GM18907 (cell line): Measurements from ENCODE around the gene TIGD1.
"Not testable (repeated sequence)": the region's sequence is repeated elsewhere in the genome, so short reads cannot be mapped to it uniquely, and the experiment has no call there.

Experiments used
- ATAC-seq: cut with Tn5 transposase; IDR thresholded peaks from one replicate; pipeline ENCODE4 v1.9.1; 2021; ENCODE audit warnings: mild to moderate bottlenecking, moderate library complexity; ENCODE audit not compliant: unreplicated experiment

The TIGD1 gene

GRCh38 chr2:232571026-232571474 is 20.7 kb upstream of the TIGD1 start:
- ATAC-seq, result no peak

GRCh38 chr2:232570481-232570880 is 20.1 kb upstream of the TIGD1 start:
- ATAC-seq, result not testable (repeated sequence)

DNA sequence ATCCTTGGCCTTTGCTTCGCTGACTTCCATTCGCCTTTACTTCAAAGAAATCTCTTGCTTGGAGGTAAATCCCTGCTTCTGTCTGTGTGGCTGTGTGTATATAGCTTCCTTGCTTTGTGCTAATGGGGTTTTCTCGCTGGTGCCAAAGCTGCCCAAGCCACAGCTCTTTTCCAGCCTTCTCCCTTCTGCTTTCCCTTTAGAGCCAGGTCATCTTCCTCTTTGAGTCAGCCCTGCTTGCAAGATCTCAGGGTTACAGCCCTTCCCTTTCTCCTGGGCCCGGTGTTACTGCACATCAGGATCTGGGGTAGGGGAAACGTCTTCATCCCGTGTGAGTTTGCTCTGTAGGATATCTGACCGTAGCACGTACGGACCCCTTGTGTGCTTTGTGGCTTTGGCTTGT is 19.2 kb upstream of the TIGD1 start:
- ATAC-seq, result no peak

GRCh38 chr2:232568161-232568560 is 17.8 kb upstream of the TIGD1 start:
- no peak for ATAC-seq

DNA sequence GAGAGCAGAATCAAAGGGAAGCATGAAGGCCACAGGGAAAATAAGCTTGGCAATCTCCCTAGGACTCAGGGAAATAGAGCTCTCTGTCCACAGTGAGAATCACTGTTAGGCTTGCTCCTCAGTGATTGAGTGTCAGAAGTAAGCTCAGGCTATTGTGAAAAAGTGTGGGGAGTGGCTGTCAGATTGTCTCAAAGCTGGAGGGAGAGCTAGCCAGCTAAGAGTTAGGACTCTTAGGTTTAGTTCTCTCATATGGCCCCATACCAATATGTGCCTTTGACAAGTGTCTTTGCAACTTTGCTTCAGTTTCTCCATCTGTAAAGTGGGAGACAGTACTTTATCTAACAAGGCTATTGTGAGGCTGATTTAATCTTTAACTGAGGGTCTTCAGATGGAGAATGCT is 17.4 kb upstream of the TIGD1 start:
- no peak for ATAC-seq

GRCh38 chr2:232563580-232563979 is 13.2 kb upstream of the TIGD1 start:
- ATAC-seq, result no peak

DNA sequence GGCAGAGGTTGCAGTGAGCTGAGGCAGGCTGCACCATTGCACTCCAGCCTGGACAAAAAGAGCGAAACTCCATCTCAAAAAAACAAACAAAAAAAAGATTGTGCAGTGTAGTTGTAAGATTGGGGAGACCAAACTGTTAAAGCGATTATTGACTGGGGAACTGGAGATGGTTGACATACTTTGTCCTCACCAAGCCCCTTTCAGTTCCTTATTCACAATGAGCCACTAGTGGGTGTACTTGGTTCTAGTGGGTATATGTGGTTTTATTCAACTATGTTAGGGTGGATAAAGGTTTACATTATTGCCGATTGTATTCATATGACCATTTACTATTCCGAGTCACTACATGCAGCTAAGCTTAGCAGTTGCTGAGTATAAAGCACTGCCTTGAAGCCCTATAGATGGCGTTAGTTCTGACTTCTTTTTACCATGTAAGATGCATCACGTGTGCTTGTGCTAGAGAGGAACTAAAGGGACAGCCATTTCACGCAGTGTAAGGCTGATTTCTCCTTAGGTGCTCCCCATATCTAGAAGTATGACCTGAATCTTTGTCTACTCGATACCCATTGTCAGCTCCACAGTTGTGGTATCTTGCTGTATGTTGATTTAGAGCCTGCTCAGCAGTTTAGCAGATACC is 12.3 kb upstream of the TIGD1 start:
- no peak for ATAC-seq

GRCh38 chr2:232556426-232556825 is 6.1 kb upstream of the TIGD1 start:
- no peak for ATAC-seq

DNA sequence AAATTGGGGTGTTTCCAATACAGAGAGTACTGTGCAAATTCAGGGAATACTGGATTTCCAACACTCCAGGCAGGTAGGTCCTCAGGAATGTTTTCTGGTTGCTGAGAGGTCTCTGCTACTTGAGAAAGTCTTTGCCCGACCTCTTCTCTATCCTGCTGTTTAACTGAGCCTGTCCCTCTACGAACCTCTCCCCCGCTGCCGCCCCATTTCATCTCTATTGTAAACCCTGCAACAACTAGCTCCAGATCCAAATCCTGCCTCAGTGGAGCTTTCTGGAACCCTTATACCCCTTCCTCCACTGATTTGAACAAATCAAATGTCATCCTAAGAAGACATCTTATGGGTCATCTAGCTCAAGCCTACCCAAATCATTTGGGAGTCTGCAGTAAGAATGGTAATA is 1.4 kb upstream of the TIGD1 start:
- no peak for ATAC-seq

GRCh38 chr2:232551250-232551638 is 887 bp upstream of the TIGD1 start:
- ATAC-seq, result no peak

DNA sequence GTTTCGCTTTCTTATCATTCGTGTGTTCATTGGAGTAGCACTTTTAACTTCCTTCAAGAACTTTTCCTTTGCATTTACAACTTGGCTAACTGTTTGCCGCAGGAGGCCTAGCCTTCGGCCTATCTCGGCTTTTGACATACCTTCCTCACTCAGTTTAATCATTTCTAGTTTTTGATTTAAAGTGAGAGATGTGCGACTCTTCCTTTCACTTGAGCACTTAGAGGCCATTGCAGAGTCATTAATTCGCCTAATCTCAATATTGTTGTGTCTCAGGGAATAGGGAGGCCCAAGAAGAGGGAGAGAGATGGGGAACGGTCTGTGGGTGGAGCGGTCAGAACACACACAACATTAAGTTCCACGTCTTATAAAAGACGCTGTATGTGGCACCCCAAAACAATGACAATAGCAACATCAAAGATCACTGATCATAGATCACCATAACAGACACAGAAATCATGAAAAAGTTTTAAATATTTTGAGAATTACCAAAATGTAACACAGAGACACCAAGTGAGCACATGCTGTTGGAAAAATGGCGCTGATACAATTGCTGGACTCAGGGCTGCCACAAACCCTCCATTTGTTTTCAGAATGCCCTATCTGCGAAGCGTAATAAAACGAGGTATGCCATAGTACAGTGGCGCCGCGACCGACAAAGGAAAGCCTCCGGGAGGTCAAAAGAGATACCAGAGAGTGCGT is 553 bp downstream of the TIGD1 start:
- ATAC-seq, result no peak

- no peak for ATAC-seq
Observed at GRCh38 chr2:232547991-232548390, 2.4 kb downstream of the TIGD1 start.

DNA sequence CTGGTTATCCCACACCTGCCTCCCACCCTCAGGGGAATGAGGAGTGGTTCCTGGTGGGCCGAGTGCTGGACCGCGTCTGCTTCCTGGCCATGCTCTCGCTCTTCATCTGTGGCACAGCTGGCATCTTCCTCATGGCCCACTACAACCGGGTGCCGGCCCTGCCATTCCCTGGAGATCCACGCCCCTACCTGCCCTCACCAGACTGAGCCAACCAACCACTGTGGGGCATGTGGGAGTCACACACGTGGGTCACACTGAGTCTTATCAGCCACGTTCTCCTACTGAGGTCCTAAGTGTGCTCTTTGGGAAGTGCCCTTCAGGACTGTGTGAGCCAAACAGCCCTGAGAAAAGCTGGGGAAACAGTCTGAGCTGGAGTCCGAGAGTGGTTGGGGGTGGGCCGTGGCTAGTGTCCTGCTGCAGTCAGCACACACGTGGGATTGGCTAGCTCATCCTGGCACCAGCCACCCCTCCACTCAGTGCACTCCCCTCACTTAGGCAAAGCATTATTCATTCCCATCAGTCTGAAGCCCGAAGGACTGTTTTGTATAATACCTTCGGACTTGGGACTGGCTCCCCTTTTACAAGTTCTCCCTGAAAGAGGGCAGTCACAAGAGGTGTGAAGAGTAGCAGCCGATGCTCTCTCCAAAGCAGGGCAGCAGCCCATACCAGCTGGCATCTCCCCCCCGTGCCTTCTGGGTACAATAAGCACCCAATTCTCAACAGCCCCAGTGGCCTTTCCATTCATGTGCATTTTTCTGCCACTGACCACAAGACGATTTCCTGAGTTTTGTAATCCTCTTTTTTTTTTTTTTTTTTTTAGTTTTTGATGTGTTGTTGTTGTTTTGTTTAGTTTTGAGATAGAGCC is 4.6 kb downstream of the TIGD1 start:
- no peak for ATAC-seq

GRCh38 chr2:232544674-232545073 is 5.7 kb downstream of the TIGD1 start:
- ATAC-seq, result no peak

DNA sequence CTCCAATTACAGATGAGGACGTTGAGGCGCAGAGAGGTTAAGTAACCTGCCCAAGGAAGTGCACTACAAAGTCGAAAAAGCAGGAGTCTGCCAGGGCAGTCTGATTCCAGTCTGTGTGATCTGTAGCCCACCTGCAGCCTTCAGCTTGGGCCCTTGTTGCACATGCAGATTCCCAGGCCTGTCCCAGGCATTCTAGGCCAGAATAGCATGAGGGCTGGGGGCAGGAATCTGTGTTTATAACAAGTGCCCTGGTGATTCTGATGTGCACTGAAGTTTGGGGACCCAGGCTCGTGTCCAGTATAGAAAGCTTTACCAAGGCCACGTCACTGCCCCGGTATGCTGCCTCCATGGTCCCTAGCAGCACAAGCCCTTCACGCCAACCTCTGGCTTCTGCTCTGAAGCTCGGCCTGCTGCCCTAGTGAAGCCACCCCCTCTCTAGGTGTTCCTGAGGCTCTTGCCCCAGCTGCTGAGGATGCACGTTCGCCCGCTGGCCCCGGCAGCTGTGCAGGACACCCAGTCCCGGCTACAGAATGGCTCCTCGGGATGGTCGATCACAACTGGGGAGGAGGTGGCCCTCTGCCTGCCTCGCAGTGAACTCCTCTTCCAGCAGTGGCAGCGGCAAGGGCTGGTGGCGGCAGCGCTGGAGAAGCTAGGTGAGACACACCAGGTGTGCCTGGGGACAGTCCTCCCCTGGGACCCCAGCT is 6.3 kb downstream of the TIGD1 start:
- no peak for ATAC-seq

GRCh38 chr2:232543491-232543890 is 6.9 kb downstream of the TIGD1 start:
- no peak for ATAC-seq

GRCh38 chr2:232542715-232543467 is 7.5 kb downstream of the TIGD1 start:
- no peak for ATAC-seq

GRCh38 chr2:232541961-232542714 is 8.2 kb downstream of the TIGD1 start:
- no peak for ATAC-seq

DNA sequence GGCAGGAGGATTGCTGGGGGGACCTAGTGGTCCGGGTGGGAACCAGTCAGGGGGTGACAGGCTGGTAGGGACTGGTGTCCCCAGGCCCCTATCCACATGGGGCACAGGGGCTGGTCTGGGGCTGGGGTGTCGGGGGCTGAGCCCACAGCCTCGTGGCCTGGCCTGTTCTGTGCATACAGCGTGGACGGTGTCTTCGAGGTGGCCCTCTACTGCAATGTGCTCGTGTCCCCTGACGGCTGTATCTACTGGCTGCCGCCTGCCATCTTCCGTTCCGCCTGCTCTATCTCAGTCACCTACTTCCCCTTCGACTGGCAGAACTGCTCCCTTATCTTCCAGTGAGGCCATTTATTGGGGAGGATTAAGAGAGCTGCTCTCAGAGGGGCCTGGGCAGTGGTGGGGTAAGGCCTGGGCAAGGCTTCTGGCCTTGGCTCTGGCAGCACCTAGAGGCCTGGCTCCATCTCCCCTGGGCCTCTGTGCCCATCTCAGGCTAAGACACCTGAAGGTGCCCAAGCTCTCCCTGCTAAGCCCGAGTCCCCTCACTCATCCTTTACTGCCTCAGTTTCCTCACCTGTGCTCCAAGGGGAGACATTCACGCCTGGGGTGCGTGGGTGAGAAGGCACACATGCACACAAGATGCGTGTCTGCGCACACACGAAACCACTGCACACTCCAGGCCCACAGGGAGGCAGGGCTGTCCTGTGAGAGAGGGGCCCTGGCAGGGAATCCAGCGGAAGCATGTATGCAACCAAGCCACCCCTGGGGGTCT is 9.0 kb downstream of the TIGD1 start:
- no peak for ATAC-seq
